IMR-90 (cell line): ENCODE measurements around the gene EFHB. TPM values are rescaled to one million over a fixed set of nuclear protein-coding genes. Genes with fewer than 3 reads are reported as not detected.

Experiments
- ATAC-seq: fragments of 200-7000 bp; cut with Tn5 transposase; 2 replicates; pipeline ENCODE4 v1.9.1; 2020; ENCODE audit warnings: low read depth, mild to moderate bottlenecking, moderate library complexity
- BruUV-seq: library from RNA; stranded (reverse); fragments of 400-500 nt; replicated peaks from 2 replicates; lab custom pipeline; 2021; lab: Mats Ljungman, UMichigan
- CTCF ChIA-PET: fragments of 300-600 bp; formaldehyde crosslinking; extraction: SDS; loops from one replicate; lab custom pipeline; 2021; ENCODE audit warnings: antibody characterized with exemption; lab: Yijun Ruan, JAX
- POLR2A ChIA-PET: fragments of 300-600 bp; sonication (Branson Sonifier 250); formaldehyde crosslinking; loops from one replicate; lab custom pipeline; 2022; ENCODE audit warnings: antibody characterized with exemption; ENCODE audit not compliant: unreplicated experiment; lab: Charles Lee
- DNase-seq: peaks from one replicate; pipeline ENCODE4 v3.0.0; 2013
- H2AFZ ChIP-seq: replicated peaks from 2 replicates; pipeline ENCODE3; 2013; ENCODE audit warnings: low read length, mild to moderate bottlenecking; ENCODE audit not compliant: poor library complexity
- H2AK5ac ChIP-seq: 2 replicates; pipeline ENCODE4 v1.6.1; 2013; ENCODE audit warnings: low read depth, low read length, inconsistent platforms
- H2AK9ac ChIP-seq: replicated peaks from 2 replicates; pipeline ENCODE3; 2013; ENCODE audit warnings: mild to moderate bottlenecking, low read depth, low read length, moderate library complexity; ENCODE audit not compliant: poor library complexity
- H2BK120ac ChIP-seq: 2 replicates; pipeline ENCODE4 v1.6.1; 2013; ENCODE audit warnings: low read depth, low read length, inconsistent platforms
- H2BK15ac ChIP-seq: 3 replicates; pipeline ENCODE4 v1.6.1; 2013; ENCODE audit warnings: low read depth, low read length, inconsistent platforms
- H2BK20ac ChIP-seq: 2 replicates; pipeline ENCODE4 v1.6.1; 2013; ENCODE audit warnings: low read depth, mild to moderate bottlenecking, inconsistent platforms, low read length, moderate library complexity
- H2BK5ac ChIP-seq: 2 replicates; pipeline ENCODE4 v1.6.1; 2013; ENCODE audit warnings: mild to moderate bottlenecking, low read depth, low read length, inconsistent platforms; ENCODE audit not compliant: poor library complexity, severe bottlenecking
- H3K14ac ChIP-seq: replicated peaks from 2 replicates; pipeline ENCODE4 v1.6.1; 2013; ENCODE audit warnings: low read depth, low read length, inconsistent platforms
- H3K18ac ChIP-seq: 2 replicates; pipeline ENCODE4 v1.6.1; 2013; ENCODE audit warnings: low read depth, low read length, control low read depth
- H3K23ac ChIP-seq: 2 replicates; pipeline ENCODE4 v1.6.1; 2013; ENCODE audit warnings: low read depth, low read length, inconsistent platforms
- H3K27ac ChIP-seq: 2 replicates; pipeline ENCODE4 v1.5.1; 2013; ENCODE audit warnings: mild to moderate bottlenecking, control low read depth, low read length; ENCODE audit not compliant: insufficient read depth
- H3K27me3 ChIP-seq: 2 replicates; pipeline ENCODE4 v1.6.1; 2013; ENCODE audit warnings: low read length; ENCODE audit not compliant: control insufficient read depth, insufficient read depth
- H3K36me3 ChIP-seq: 2 replicates; pipeline ENCODE4 v1.6.1; 2013; ENCODE audit warnings: low read length, mixed read lengths; ENCODE audit not compliant: control insufficient read depth, insufficient read depth
- H3K4ac ChIP-seq: 2 replicates; pipeline ENCODE4 v1.6.1; 2013; ENCODE audit warnings: low read depth, low read length, inconsistent platforms
- H3K4me1 ChIP-seq: 2 replicates; pipeline ENCODE4 v1.6.1; 2013; ENCODE audit warnings: low read length, mixed read lengths; ENCODE audit not compliant: control insufficient read depth, insufficient read depth
- H3K4me2 ChIP-seq: 2 replicates; pipeline ENCODE4 v1.6.1; 2013; ENCODE audit warnings: low read depth, mild to moderate bottlenecking, control low read depth, low read length, moderate library complexity
- H3K4me3 ChIP-seq: 2 replicates; pipeline ENCODE4 v1.5.1; 2013; ENCODE audit warnings: low read depth, mild to moderate bottlenecking, control low read depth, low read length, moderate library complexity; ENCODE audit not compliant: insufficient read depth
- H3K56ac ChIP-seq: 2 replicates; pipeline ENCODE4 v1.6.1; 2013; ENCODE audit warnings: low read length, inconsistent platforms; ENCODE audit not compliant: insufficient read depth; ENCODE audit errors: extremely low read depth
- H3K79me1 ChIP-seq, 2 experiments: 2 replicates each; pipeline ENCODE4 v1.6.1; 2013; ENCODE audit warnings: low read length in 2 of 2, inconsistent platforms in 1 of 2, low read depth in 1 of 2
- H3K9ac ChIP-seq: 2 replicates; pipeline ENCODE4 v1.6.1; 2013; ENCODE audit warnings: low read depth, low read length, control low read depth
- H3K9me1 ChIP-seq: 2 replicates; pipeline ENCODE4 v1.6.1; 2013; ENCODE audit warnings: low read length, inconsistent platforms; ENCODE audit not compliant: insufficient read depth
- H3K9me3 ChIP-seq: 2 replicates; pipeline ENCODE4 v1.6.1; 2013; ENCODE audit warnings: low read length; ENCODE audit not compliant: control insufficient read depth, insufficient read depth
- H4K20me1 ChIP-seq: 2 replicates; pipeline ENCODE4 v1.6.1; 2013; ENCODE audit warnings: low read length, inconsistent platforms; ENCODE audit not compliant: insufficient read depth
- H4K5ac ChIP-seq: 2 replicates; pipeline ENCODE4 v1.6.1; 2013; ENCODE audit warnings: mild to moderate bottlenecking, low read depth, low read length, control low read depth
- H4K8ac ChIP-seq, 2 experiments: 2 replicates each; pipeline ENCODE4 v1.6.1; 2013; ENCODE audit warnings: low read depth in 2 of 2, low read length in 2 of 2, control low read depth in 1 of 2, inconsistent platforms in 1 of 2
- H4K91ac ChIP-seq: 2 replicates; pipeline ENCODE4 v1.6.1; 2013; ENCODE audit warnings: low read depth, low read length, inconsistent platforms; ENCODE audit not compliant: insufficient read depth
- CEBPB ChIP-seq: IDR thresholded peaks from 2 replicates; pipeline ENCODE4 v1.6.1; 2012; ENCODE audit warnings: low read depth, low read length, improper control_type of control experiment
- RAD21 ChIP-seq: IDR thresholded peaks from 2 replicates; pipeline ENCODE4 v1.6.1; 2012; ENCODE audit warnings: low read length, improper control_type of control experiment
- WGBS, 2 experiments: methylation state at CpG; one replicate each; pipeline versions ENCODE4 v1.1.5 to v1.1.7; 2013; ENCODE audit warnings: missing lambda C conversion rate in 2 of 2; ENCODE audit not compliant: insufficient read length in 1 of 2; ENCODE audit errors: extremely low coverage in 2 of 2; 5-methylcytosine and 5-hydroxymethylcytosine counted together
- dilution Hi-C: fragments of 300-500 bp; cut with HindIII; formaldehyde crosslinking; loops from one replicate; pipeline ENCODE4 v1.14.3; 2018; ENCODE audit warnings: low sequenced_read_pairs; ENCODE audit not compliant: unreplicated experiment
- in situ Hi-C: fragments of 300-500 bp; cut with MboI; formaldehyde crosslinking; loops from 3 replicates; pipeline ENCODE4 v1.14.3; 2019; ENCODE audit warnings: low sequenced_read_pairs, inconsistent platforms, mixed read lengths
- intact Hi-C: fragments of 100-400 bp; cut with micrococcal nuclease; formaldehyde crosslinking; loops from 2 replicates; pipeline ENCODE4 v1.10.0; 2022
- polyA plus RNA-seq, 3 experiments: library from polyadenylated mRNA; depleted of rRNA; stranded (reverse); fragments of >200 nt; gene quantifications; 2 replicates each; pipeline ENCODE4 v1.2.3, GENCODE V29; 2012; ENCODE audit warnings: low replicate concordance in 1 of 3
- total RNA-seq: library from RNA; depleted of rRNA; stranded (reverse); fragments of >200 nt; gene quantifications from 2 replicates; pipeline ENCODE4 v1.2.3, GENCODE V29; 2012

Gene EFHB
- total and polyA plus RNA-seq, 2 of the 4 experiments (the other 2 are of a cell fraction) = under 0.01 to 1.0 TPM

GRCh38 chr3:19932422-19932821 lies 1.6 kb downstream of the EFHB start:
- H4K20me1 ChIP-seq = no peaks in the 10 kb centered on the region
- in situ Hi-C loops = no loop called here
- BruUV-seq = no TSS peak
- H4K5ac ChIP-seq = no peak overlapping the region
- no peak overlapping the region for H4K91ac ChIP-seq
- H3K36me3 ChIP-seq = no peaks in the 10 kb centered on the region
- H3K4me1 ChIP-seq = no peaks in the 10 kb centered on the region; the same call in 1 of the 2 replicates
- no peak overlapping the region for H3K14ac ChIP-seq
- CTCF ChIA-PET = no interaction called here
- no peak overlapping the region for H2AK5ac ChIP-seq
- H3K9me3 ChIP-seq = no peaks in the 10 kb centered on the region
- no peak overlapping the region for H3K18ac ChIP-seq
- no peak overlapping the region for H2AK9ac ChIP-seq
- H3K4me3 ChIP-seq = no peak overlapping the region
- no peak overlapping the region for H2BK5ac ChIP-seq
- no CpG with 5 or more reads among the region's 2 CpGs for WGBS, 2 experiments
- POLR2A ChIA-PET = no interaction called here
- no peak overlapping the region for H3K9ac ChIP-seq
- no peak overlapping the region for H3K4ac ChIP-seq
- H3K27me3 ChIP-seq = no peaks in the 10 kb centered on the region
- H2BK15ac ChIP-seq = no peak overlapping the region
- no peaks in the 10 kb centered on the region for H3K79me1 ChIP-seq
- no peak overlapping the region for H3K23ac ChIP-seq
- intact Hi-C loops = no loop called here
- no peak for ATAC-seq
- no peak overlapping the region for H2BK120ac ChIP-seq
- H4K8ac ChIP-seq = no peak overlapping the region
- H3K27ac ChIP-seq = no peak overlapping the region
- DNase-seq = no peak
- no peak overlapping the region for H2BK20ac ChIP-seq
- no peak overlapping the region for H3K56ac ChIP-seq
- no peak overlapping the region for H2AFZ ChIP-seq
- H3K9me1 ChIP-seq = no peaks in the 10 kb centered on the region
- dilution Hi-C loops = no loop called here
- TF ChIP-seq RAD21 (no peak), CEBPB (peak; percentile 58)
- no peak overlapping the region for H3K4me2 ChIP-seq
